ENCODE measurements around the gene MOB3C. TPM values are rescaled to one million over a fixed set of nuclear protein-coding genes. Genes with fewer than 3 reads are reported as not detected.

MOB3C gene
- polyA plus RNA-seq, 1 of the 3 experiments (the other 2 are of a cell fraction): 8.6 TPM

DNA sequence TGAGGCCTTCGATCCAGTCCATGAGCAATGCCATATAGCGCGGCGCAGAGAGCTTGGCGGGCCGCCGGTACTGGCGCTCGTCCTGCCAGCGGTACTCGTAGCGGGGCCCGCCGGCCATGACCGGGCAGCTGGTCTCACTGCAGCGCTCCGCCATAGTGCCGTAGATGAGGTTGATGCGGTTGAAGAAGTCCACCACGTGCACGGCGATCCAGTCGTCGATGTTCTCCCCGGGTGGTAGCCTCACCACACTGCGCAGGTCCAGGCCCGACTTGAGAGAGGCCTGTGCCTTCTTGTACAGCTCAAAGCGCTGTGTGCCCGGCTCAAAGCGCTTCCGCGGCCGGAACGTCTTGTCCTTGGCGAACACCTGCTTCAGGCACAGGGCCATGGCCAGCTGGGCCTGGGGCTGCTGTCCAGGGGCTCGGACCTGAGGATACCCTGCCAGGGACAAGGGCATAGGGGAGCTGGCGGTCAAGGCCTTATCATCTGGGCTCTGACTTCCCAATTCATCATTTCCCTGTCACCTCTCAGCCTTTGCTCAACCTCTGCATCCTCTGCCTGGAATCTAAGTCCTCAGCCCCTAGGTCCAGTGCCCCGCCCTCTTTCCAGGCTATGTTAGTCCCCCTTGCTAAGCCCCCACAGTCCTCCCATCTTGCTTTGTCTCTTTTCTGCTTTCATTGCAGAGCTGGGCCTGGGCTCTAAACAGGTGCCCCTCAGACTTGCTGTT, 3.5 kb downstream of the MOB3C start:
- Histone ChIP-seq H3K9me3 (no peaks in the 10 kb centered on the region), H4K20me1 (ENCODE audit: insufficient read depth) (no peaks in the 10 kb centered on the region), H3K79me2 (ENCODE audit: insufficient read depth) (no peaks in the 10 kb centered on the region; the same call in 1 of the 2 replicates), H3K4me3 (ENCODE audit: low read depth in 2 of 2, low read length in 1 of 2) (no peak overlapping the region), H3F3A (replicated peaks; ENCODE audit: insufficient read depth) (peaks cover 1% of the 10 kb centered on the region), H3K4me1 (ENCODE audit: control insufficient read depth in 1 of 2, insufficient read depth in 2 of 2, low read depth in 1 of 2, low read length in 1 of 2) (peaks cover 8 to 29% of the 10 kb centered on the region in 2 experiments; a peak in 2 of 4 replicates), H3K36me3 (replicated peaks in 1 of 2; ENCODE audit: control insufficient read depth in 1 of 2, insufficient read depth in 2 of 2, low read length in 1 of 2) (peaks cover 5 to 12% of the 10 kb centered on the region in 2 experiments), H3K9ac (no peak overlapping the region), H2AFZ (ENCODE audit: low read depth) (no peak overlapping the region), H3K27me3 (ENCODE audit: insufficient read depth) (no peaks in the 10 kb centered on the region), H3K27ac (ENCODE audit: low read depth in 2 of 2, low read length in 1 of 2) (no peak overlapping the region), H3K4me2 (no peak overlapping the region), H3K9me2 (no peaks in the 10 kb centered on the region)
- no peak for DNase-seq
- ChIA-PET POLR2A (interaction anchor here (1.0 kb wide), 1 partner anchor 211 kb away, joined by 3 read pairs; no protein-coding TSS in a partner anchor), CTCF (interaction anchor here (0.6 kb wide), 1 partner anchor 41 kb away, joined by 3 read pairs; no protein-coding TSS in a partner anchor)
- TF ChIP-seq EP300 (IDR thresholded peaks at IDR 0.05; ENCODE audit: borderline replicate concordance in 1 of 2, low read depth in 1 of 2, low read length in 1 of 2) (no peak), GABPA (IDR thresholded peaks at IDR 0.05; ENCODE audit: low read depth) (no peak), RAD21 (IDR thresholded peaks at IDR 0.05; ENCODE audit: low read length) (no peak), FOSL2 (IDR thresholded peaks at IDR 0.05; ENCODE audit: borderline replicate concordance, low read depth) (no peak)
- TF ChIP-seq, protein P1, sequence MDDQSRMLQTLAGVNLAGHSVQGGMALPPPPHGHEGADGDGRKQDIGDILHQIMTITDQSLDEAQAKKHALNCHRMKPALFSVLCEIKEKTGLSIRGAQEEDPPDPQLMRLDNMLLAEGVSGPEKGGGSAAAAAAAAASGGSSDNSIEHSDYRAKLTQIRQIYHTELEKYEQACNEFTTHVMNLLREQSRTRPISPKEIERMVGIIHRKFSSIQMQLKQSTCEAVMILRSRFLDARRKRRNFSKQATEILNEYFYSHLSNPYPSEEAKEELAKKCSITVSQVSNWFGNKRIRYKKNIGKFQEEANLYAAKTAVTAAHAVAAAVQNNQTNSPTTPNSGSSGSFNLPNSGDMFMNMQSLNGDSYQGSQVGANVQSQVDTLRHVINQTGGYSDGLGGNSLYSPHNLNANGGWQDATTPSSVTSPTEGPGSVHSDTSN (IDR thresholded peaks at IDR 0.05): no peak
- TF ChIP-seq, protein P2, sequence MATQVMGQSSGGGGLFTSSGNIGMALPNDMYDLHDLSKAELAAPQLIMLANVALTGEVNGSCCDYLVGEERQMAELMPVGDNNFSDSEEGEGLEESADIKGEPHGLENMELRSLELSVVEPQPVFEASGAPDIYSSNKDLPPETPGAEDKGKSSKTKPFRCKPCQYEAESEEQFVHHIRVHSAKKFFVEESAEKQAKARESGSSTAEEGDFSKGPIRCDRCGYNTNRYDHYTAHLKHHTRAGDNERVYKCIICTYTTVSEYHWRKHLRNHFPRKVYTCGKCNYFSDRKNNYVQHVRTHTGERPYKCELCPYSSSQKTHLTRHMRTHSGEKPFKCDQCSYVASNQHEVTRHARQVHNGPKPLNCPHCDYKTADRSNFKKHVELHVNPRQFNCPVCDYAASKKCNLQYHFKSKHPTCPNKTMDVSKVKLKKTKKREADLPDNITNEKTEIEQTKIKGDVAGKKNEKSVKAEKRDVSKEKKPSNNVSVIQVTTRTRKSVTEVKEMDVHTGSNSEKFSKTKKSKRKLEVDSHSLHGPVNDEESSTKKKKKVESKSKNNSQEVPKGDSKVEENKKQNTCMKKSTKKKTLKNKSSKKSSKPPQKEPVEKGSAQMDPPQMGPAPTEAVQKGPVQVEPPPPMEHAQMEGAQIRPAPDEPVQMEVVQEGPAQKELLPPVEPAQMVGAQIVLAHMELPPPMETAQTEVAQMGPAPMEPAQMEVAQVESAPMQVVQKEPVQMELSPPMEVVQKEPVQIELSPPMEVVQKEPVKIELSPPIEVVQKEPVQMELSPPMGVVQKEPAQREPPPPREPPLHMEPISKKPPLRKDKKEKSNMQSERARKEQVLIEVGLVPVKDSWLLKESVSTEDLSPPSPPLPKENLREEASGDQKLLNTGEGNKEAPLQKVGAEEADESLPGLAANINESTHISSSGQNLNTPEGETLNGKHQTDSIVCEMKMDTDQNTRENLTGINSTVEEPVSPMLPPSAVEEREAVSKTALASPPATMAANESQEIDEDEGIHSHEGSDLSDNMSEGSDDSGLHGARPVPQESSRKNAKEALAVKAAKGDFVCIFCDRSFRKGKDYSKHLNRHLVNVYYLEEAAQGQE (IDR thresholded peaks at IDR 0.05; ENCODE audit: low read depth, low read length): no peak
- WGBS (ENCODE audit: low lambda C conversion rate): 94% methylated on average over 18 of the region's 38 CpGs

DNA sequence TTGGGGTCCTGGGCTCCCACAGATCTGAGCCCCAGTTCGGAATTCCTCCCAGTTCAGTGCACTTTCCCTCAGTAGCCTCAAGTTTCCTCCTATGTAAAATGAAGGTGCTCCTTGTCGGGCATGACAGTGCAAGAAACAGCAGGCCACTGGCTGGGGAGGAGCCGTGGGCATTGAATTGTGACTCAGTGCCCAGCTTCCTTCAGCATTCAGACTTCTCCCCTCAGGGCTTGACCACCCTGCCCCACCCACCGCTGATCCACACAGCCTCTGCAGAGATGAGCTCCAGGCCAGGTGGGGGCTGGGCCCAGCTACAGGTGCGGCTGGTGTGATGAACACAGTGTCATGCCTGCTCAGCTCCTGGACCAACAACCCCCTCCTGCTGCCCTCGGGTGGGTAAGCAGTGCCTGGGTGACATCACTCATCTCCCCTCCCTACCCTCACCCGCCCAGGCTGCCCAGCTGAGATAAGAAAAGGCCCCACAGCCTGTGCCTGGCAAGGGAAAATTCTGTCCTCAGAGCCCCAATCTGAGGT, 4.9 kb downstream of the MOB3C start:
- WGBS (ENCODE audit: low lambda C conversion rate): 54% methylated on average over 6 of the region's 7 CpGs
- H3K79me2 ChIP-seq (ENCODE audit: insufficient read depth): no peaks in the 10 kb centered on the region; the same call in 1 of the 2 replicates
- H3K9me3 ChIP-seq: no peaks in the 10 kb centered on the region
- H3K9me2 ChIP-seq: no peaks in the 10 kb centered on the region
- H3K4me1 ChIP-seq (ENCODE audit: control insufficient read depth in 1 of 2, insufficient read depth in 2 of 2, low read depth in 1 of 2, low read length in 1 of 2): peaks cover 8 to 21% of the 10 kb centered on the region in 2 experiments; a peak in 2 of 4 replicates
- H3K27ac ChIP-seq (ENCODE audit: low read depth in 2 of 2, low read length in 1 of 2): no peak overlapping the region
- peak overlapping the region; percentile 40; the same call in 1 of the 2 replicates for H3K4me2 ChIP-seq
- no peaks in the 10 kb centered on the region for H4K20me1 ChIP-seq (ENCODE audit: insufficient read depth)
- no peaks in the 10 kb centered on the region for H3F3A ChIP-seq (replicated peaks; ENCODE audit: insufficient read depth)
- peaks cover 5 to 14% of the 10 kb centered on the region in 2 experiments for H3K36me3 ChIP-seq (replicated peaks in 1 of 2; ENCODE audit: control insufficient read depth in 1 of 2, insufficient read depth in 2 of 2, low read length in 1 of 2)
- H3K4me3 ChIP-seq (ENCODE audit: low read depth in 2 of 2, low read length in 1 of 2): no peak overlapping the region; a peak in 1 of 4 replicates
- CTCF ChIA-PET: interaction anchor here (1.2 to 1.4 kb wide), 2 partner anchors 63 to 79 kb away, joined by 4 to 5 read pairs; no protein-coding TSS in a partner anchor
- peak; percentile 48 for DNase-seq
- POLR2A ChIA-PET: interaction anchor here (1.0 kb wide), 1 partner anchor 209 kb away, joined by 3 read pairs; no protein-coding TSS in a partner anchor
- H3K27me3 ChIP-seq (ENCODE audit: insufficient read depth): no peaks in the 10 kb centered on the region
- no peak overlapping the region for H2AFZ ChIP-seq (ENCODE audit: low read depth)
- no peak overlapping the region for H3K9ac ChIP-seq
- TF ChIP-seq TEAD4 (IDR thresholded peaks at IDR 0.05; ENCODE audit: borderline replicate concordance, insufficient read depth) (no peak), EZH2phosphoT487 (IDR thresholded peaks at IDR 0.05; ENCODE audit: borderline replicate concordance, low read depth) (no peak), RXRA (IDR thresholded peaks at IDR 0.05; ENCODE audit: borderline replicate concordance, low read depth) (no peak), TCF12 (IDR thresholded peaks at IDR 0.05) (no peak), EP300 (IDR thresholded peaks at IDR 0.05; ENCODE audit: borderline replicate concordance in 1 of 2, low read depth in 1 of 2, low read length in 1 of 2) (no peak)
- TF ChIP-seq, protein P3, sequence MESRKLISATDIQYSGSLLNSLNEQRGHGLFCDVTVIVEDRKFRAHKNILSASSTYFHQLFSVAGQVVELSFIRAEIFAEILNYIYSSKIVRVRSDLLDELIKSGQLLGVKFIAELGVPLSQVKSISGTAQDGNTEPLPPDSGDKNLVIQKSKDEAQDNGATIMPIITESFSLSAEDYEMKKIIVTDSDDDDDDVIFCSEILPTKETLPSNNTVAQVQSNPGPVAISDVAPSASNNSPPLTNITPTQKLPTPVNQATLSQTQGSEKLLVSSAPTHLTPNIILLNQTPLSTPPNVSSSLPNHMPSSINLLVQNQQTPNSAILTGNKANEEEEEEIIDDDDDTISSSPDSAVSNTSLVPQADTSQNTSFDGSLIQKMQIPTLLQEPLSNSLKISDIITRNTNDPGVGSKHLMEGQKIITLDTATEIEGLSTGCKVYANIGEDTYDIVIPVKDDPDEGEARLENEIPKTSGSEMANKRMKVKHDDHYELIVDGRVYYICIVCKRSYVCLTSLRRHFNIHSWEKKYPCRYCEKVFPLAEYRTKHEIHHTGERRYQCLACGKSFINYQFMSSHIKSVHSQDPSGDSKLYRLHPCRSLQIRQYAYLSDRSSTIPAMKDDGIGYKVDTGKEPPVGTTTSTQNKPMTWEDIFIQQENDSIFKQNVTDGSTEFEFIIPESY (IDR thresholded peaks at IDR 0.05; ENCODE audit: borderline replicate concordance, low read depth): no peak
- TF ChIP-seq, protein P2 (IDR thresholded peaks at IDR 0.05; ENCODE audit: low read depth, low read length): no peak
